Ishikawa (cell line): ENCODE measurements around the gene DNTTIP2.
A peak's percentile ranks its signal among the peaks of the same experiment; 100 is the strongest.

Experiments
- CEBPB ChIP-seq: IDR thresholded peaks from 2 replicates; pipeline ENCODE4 v1.6.1; 2012
- CREB1 ChIP-seq: IDR thresholded peaks from 2 replicates; pipeline ENCODE4 v1.6.1; 2012; ENCODE audit warnings: low read depth
- EGR1 ChIP-seq: IDR thresholded peaks from 2 replicates; pipeline ENCODE4 v1.6.1; 2012
- EP300 ChIP-seq: IDR thresholded peaks from 2 replicates; pipeline ENCODE4 v1.6.1; 2012; ENCODE audit warnings: borderline replicate concordance
- FOXM1 ChIP-seq: IDR thresholded peaks from 2 replicates; pipeline ENCODE4 v1.6.1; 2012; ENCODE audit warnings: low read depth, borderline replicate concordance
- MAX ChIP-seq: IDR thresholded peaks from 2 replicates; pipeline ENCODE4 v1.6.1; 2012
- NFIC ChIP-seq: IDR thresholded peaks from 2 replicates; pipeline ENCODE4 v1.6.1; 2012
- RAD21 ChIP-seq: IDR thresholded peaks from 2 replicates; pipeline ENCODE4 v1.6.1; 2012; ENCODE audit warnings: low read depth
- REST ChIP-seq: IDR thresholded peaks from 2 replicates; pipeline ENCODE4 v1.6.1; 2012; ENCODE audit warnings: low read depth, mild to moderate bottlenecking
- TAF1 ChIP-seq: IDR thresholded peaks from 2 replicates; pipeline ENCODE4 v1.6.1; 2012; ENCODE audit warnings: low read depth, mild to moderate bottlenecking
- TCF12 ChIP-seq: IDR thresholded peaks from 2 replicates; pipeline ENCODE4 v1.6.1; 2012; ENCODE audit warnings: low read depth
- TEAD4 ChIP-seq: IDR thresholded peaks from 2 replicates; pipeline ENCODE4 v1.6.1; 2012
- USF1 ChIP-seq: IDR thresholded peaks from 2 replicates; pipeline ENCODE4 v1.6.1; 2012
- YY1 ChIP-seq: IDR thresholded peaks from 2 replicates; pipeline ENCODE4 v1.6.1; 2012; ENCODE audit warnings: low read depth
- ZBTB7A ChIP-seq: IDR thresholded peaks from 2 replicates; pipeline ENCODE4 v1.6.1; 2012; ENCODE audit warnings: low read depth

DNTTIP2 gene

GRCh38 chr1:93846992-93847810 lies 31.8 kb downstream of the DNTTIP2 start:
- TF ChIP-seq USF1 = no peak
- peak; percentile 59 for TF ChIP-seq MAX
- TF ChIP-seq YY1 = peak; percentile 10; the same call in 1 of the 2 replicates
- no peak for TF ChIP-seq EGR1
- peak; percentile 94 for TF ChIP-seq TEAD4
- no peak for TF ChIP-seq FOXM1
- peak; percentile 50; the same call in 1 of the 2 replicates for TF ChIP-seq CEBPB
- TF ChIP-seq RAD21 = no peak; the same call in 1 of the 2 replicates
- TF ChIP-seq ZBTB7A = no peak; the same call in 1 of the 2 replicates
- TF ChIP-seq REST = no peak
- peak; percentile 53 for TF ChIP-seq TAF1
- 0 out of 2 replicates have a peak, but pooled peaks have one; percentile 16 for TF ChIP-seq CREB1
- peak; percentile 42 for TF ChIP-seq TCF12
- TF ChIP-seq EP300 = 0 out of 2 replicates have a peak, but pooled peaks have one; percentile 18
- peak; percentile 2; the same call in 1 of the 2 replicates for TF ChIP-seq NFIC

- peak; percentile 82 for TF ChIP-seq MAX
- TF ChIP-seq TAF1 = peak; percentile 69
- no peak for TF ChIP-seq YY1
- peak; percentile 44; the same call in 1 of the 2 replicates for TF ChIP-seq TCF12
- TF ChIP-seq CEBPB = no peak
- TF ChIP-seq TEAD4 = peak; percentile 7; the same call in 1 of the 2 replicates
- no peak for TF ChIP-seq EP300
- peak; percentile 98 for TF ChIP-seq EGR1
- 0 out of 2 replicates have a peak, but pooled peaks have one; percentile 3 for TF ChIP-seq ZBTB7A
Observed at GRCh38 chr1:93846206-93846991, 32.6 kb downstream of the DNTTIP2 start.

- TF ChIP-seq MAX (no peak), REST (no peak), EP300 (peak; percentile 68; the same call in 1 of the 2 replicates), YY1 (peak; percentile 65; the same call in 1 of the 2 replicates), NFIC (peak; percentile 47), TEAD4 (peak; percentile 86), FOXM1 (no peak), CREB1 (no peak), USF1 (no peak), CEBPB (no peak), TCF12 (no peak; the same call in 1 of the 2 replicates), ZBTB7A (no peak)
Observed at GRCh38 chr1:93845538-93846205, 33.3 kb downstream of the DNTTIP2 start.

- TF ChIP-seq ZBTB7A = no peak
- no peak for TF ChIP-seq NFIC
- TF ChIP-seq CREB1 = no peak
- TF ChIP-seq TEAD4 = no peak
- TF ChIP-seq EP300 = no peak
- TF ChIP-seq RAD21 = peak; percentile 90
- no peak for TF ChIP-seq MAX
- no peak for TF ChIP-seq TCF12
- no peak for TF ChIP-seq YY1
Observed at GRCh38 chr1:93844262-93845045, 34.6 kb downstream of the DNTTIP2 start.
